Lower leg skin (tissue), 3 donors: Measurements from ENCODE around the gene TEPSIN.

Experiments
- POLR2A ChIP-seq, 2 donors: fragments of 450-650 bp; IDR thresholded peaks; one replicate each; pipeline ENCODE4 v1.6.1; 2016 to 2017; ENCODE audit warnings: antibody characterized with exemption in 2 of 2, mild to moderate bottlenecking in 1 of 2, moderate library complexity in 1 of 2
- TF ChIP-seq, protein P1 (sequence below), 3 donors: fragments of 450-650 bp; IDR thresholded peaks; one replicate each; pipeline ENCODE4 v1.5.1; 2016; ENCODE audit warnings: antibody characterized with exemption in 3 of 3, mild to moderate bottlenecking in 3 of 3, moderate library complexity in 2 of 3

DNA sequence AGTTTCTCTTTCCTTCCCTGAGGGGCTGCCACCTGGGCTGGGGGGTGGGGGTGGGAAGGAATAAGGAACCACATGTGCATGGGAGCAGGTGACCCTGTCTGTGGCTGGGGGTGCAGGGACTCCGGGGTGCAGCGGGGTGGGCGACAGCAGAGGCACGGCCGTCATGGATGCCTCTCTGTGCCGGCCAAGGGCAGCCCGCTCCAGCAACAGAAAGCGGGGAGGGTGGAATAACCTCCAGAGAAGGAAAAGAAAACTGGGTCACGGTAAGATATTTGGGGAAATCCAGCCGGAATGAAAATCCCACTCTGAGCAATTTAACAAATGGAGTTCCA, 4.4 kb upstream of the TEPSIN start:
- TF ChIP-seq, protein P1, sequence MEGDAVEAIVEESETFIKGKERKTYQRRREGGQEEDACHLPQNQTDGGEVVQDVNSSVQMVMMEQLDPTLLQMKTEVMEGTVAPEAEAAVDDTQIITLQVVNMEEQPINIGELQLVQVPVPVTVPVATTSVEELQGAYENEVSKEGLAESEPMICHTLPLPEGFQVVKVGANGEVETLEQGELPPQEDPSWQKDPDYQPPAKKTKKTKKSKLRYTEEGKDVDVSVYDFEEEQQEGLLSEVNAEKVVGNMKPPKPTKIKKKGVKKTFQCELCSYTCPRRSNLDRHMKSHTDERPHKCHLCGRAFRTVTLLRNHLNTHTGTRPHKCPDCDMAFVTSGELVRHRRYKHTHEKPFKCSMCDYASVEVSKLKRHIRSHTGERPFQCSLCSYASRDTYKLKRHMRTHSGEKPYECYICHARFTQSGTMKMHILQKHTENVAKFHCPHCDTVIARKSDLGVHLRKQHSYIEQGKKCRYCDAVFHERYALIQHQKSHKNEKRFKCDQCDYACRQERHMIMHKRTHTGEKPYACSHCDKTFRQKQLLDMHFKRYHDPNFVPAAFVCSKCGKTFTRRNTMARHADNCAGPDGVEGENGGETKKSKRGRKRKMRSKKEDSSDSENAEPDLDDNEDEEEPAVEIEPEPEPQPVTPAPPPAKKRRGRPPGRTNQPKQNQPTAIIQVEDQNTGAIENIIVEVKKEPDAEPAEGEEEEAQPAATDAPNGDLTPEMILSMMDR (IDR thresholded peaks at IDR 0.05): no peak
- no peak for TF ChIP-seq POLR2A (IDR thresholded peaks at IDR 0.05)
